ENCODE measurements around the gene NHP2. TPM values are rescaled to one million over a fixed set of nuclear protein-coding genes. Genes with fewer than 3 reads are reported as not detected.
"Not testable (repeated sequence)": the region's sequence is repeated elsewhere in the genome, so short reads cannot be mapped to it uniquely, and the experiment has no call there.

NHP2 gene
- total RNA-seq, 1 experiment from 2014 or later, result 263 TPM

GRCh38 chr5:178198706-178199105 is 45.0 kb upstream of the NHP2 start:
- Mint-ChIP-seq H3K9me3 (no peaks in the 10 kb centered on the region), H3K27ac (no peak overlapping the region), H3K36me3 (no peaks in the 10 kb centered on the region), H3K4me3 (no peak overlapping the region), H3K4me1 (peaks cover 23% of the 10 kb centered on the region), H3K27me3 (ENCODE audit: low read depth) (peaks cover 20% of the 10 kb centered on the region)
- peak; percentile 6 for DNase-seq (ENCODE audit: low spot score)
- POLR2A ChIA-PET, result interaction anchor here (0.7 kb wide), 1 partner anchor 45 kb away, joined by 11 read pairs; the partner anchor contains the start of gene NHP2
- no peak for ATAC-seq
- CTCF ChIA-PET, result interaction anchor here (0.6 to 0.7 kb wide), 3 partner anchors 13 to 25 kb away, joined by 3 to 4 read pairs (median 3); no protein-coding TSS in a partner anchor
- TF ChIP-seq ELF4 (CRISPR knock-in tag; IDR thresholded peaks at IDR 0.05; ENCODE audit: low read depth) (no peak), GTF2I (CRISPR knock-in tag; conservative IDR thresholded peaks at IDR 0.05) (no peak), ZBTB43 (CRISPR knock-in tag; IDR thresholded peaks at IDR 0.05) (no peak), SP1 (CRISPR knock-in tag; conservative IDR thresholded peaks at IDR 0.05) (no peak), FOXK1 (CRISPR knock-in tag; IDR thresholded peaks at IDR 0.05) (no peak), ZNF671 (CRISPR knock-in tag; IDR thresholded peaks at IDR 0.05) (no peak), SOX15 (CRISPR knock-in tag; IDR thresholded peaks at IDR 0.05) (no peak), ATF3 (CRISPR knock-in tag; conservative IDR thresholded peaks at IDR 0.05) (no peak)

- POLR2A ChIA-PET, result interaction anchor here (0.7 kb wide), 1 partner anchor 44 kb away, joined by 11 read pairs; the partner anchor contains the start of gene NHP2
- CTCF ChIA-PET, result interaction anchor here (0.6 to 0.7 kb wide), 3 partner anchors 12 to 26 kb away, joined by 3 to 4 read pairs (median 3); no protein-coding TSS in a partner anchor
Measured at GRCh38 chr5:178198151-178198550, 44.5 kb upstream of the NHP2 start.

GRCh38 chr5:178196986-178197385 is 43.3 kb upstream of the NHP2 start:
- peaks cover 23% of the 10 kb centered on the region for H3K4me1 Mint-ChIP-seq
- H3K9me3 Mint-ChIP-seq, result peaks cover 13% of the 10 kb centered on the region
- no peak overlapping the region for H3K4me3 Mint-ChIP-seq
- POLR2A ChIA-PET, result interaction anchor here (0.6 to 1.6 kb wide), 2 partner anchors 15 to 16 kb away, joined by 3 to 6 read pairs; no protein-coding TSS in a partner anchor
- CTCF ChIA-PET, result interaction anchor here (0.5 to 4.4 kb wide), 15 partner anchors 11 to 663 kb away, joined by 3 to 55 read pairs (median 5); partner anchors contain the start of genes NHP2 and PHYKPL
- peaks cover 14% of the 10 kb centered on the region for H3K36me3 Mint-ChIP-seq
- peak; percentile 60 for DNase-seq (ENCODE audit: low spot score)
- H3K27ac Mint-ChIP-seq, result no peak overlapping the region
- no peak for TF ChIP-seq HMGXB4 (CRISPR knock-in tag; IDR thresholded peaks at IDR 0.05)
- TF ChIP-seq E2F1 (CRISPR knock-in tag; IDR thresholded peaks at IDR 0.05), result no peak
- TF ChIP-seq CTCF (IDR thresholded peaks at IDR 0.05), result peak; percentile 44
- peaks cover 18% of the 10 kb centered on the region for H3K27me3 Mint-ChIP-seq (ENCODE audit: low read depth)
- peak; percentile 76 for ATAC-seq

More at GRCh38 chr5:178198151-178198550, 44.5 kb upstream of the NHP2 start:
- not testable (repeated sequence) for H3K36me3 Mint-ChIP-seq, ATAC-seq, H3K4me3 Mint-ChIP-seq, H3K9me3 Mint-ChIP-seq, H3K27ac Mint-ChIP-seq
- Mint-ChIP-seq H3K4me1 (peaks cover 23% of the 10 kb centered on the region), H3K27me3 (ENCODE audit: low read depth) (peaks cover 20% of the 10 kb centered on the region)
- DNase-seq (ENCODE audit: low spot score), result peak; percentile 0

GRCh38 chr5:178196281-178196812 is 42.7 kb upstream of the NHP2 start:
- DNase-seq (ENCODE audit: low spot score) (no peak), ATAC-seq (no peak)
- Mint-ChIP-seq H3K27ac (no peak overlapping the region), H3K36me3 (peaks cover 15% of the 10 kb centered on the region), H3K4me3 (no peak overlapping the region), H3K27me3 (ENCODE audit: low read depth) (peaks cover 15% of the 10 kb centered on the region), H3K4me1 (peaks cover 23% of the 10 kb centered on the region), H3K9me3 (peaks cover 13% of the 10 kb centered on the region)
- CTCF ChIA-PET, result interaction anchor here (0.5 to 4.4 kb wide), 16 partner anchors 11 to 663 kb away, joined by 3 to 55 read pairs (median 5); partner anchors contain the start of genes NHP2 and PHYKPL
- TF ChIP-seq USF1 (CRISPR knock-in tag; IDR thresholded peaks at IDR 0.05), result no peak
- TF ChIP-seq ZNF317 (CRISPR knock-in tag; IDR thresholded peaks at IDR 0.05; ENCODE audit: borderline replicate concordance, low read depth), result no peak
- TF ChIP-seq SP1 (CRISPR knock-in tag; conservative IDR thresholded peaks at IDR 0.05), result no peak
- no peak for TF ChIP-seq ZNF671 (CRISPR knock-in tag; IDR thresholded peaks at IDR 0.05)
- no peak for TF ChIP-seq NR3C1 (CRISPR knock-in tag; conservative IDR thresholded peaks at IDR 0.05; ENCODE audit: low read depth)
- TF ChIP-seq TP53 (CRISPR knock-in tag; IDR thresholded peaks at IDR 0.05), result no peak
- no peak for TF ChIP-seq ZNF138 (CRISPR knock-in tag; conservative IDR thresholded peaks at IDR 0.05)
- no peak for TF ChIP-seq ZNF396 (CRISPR knock-in tag; IDR thresholded peaks at IDR 0.05; ENCODE audit: borderline replicate concordance)
- POLR2A ChIA-PET, result interaction anchor here (0.6 to 1.6 kb wide), 2 partner anchors 15 to 16 kb away, joined by 3 to 6 read pairs; no protein-coding TSS in a partner anchor
